Stomach (tissue), 9 donors: ENCODE data around the gene FZR1. TPM values are rescaled to one million over a fixed set of nuclear protein-coding genes. Genes with fewer than 3 reads are reported as not detected.

Experiments used
- DNase-seq, 2 donors: peaks; one replicate each; pipeline versions ENCODE4 v3.0.0 to v3.0.0-alpha.2; 2013 to 2019
- H3K27ac ChIP-seq, 5 donors: fragments of 200-600 bp in 4 of 5; sonication (generic) in 4 of 5; one replicate each; pipeline ENCODE4 v1.5.1; 2013 to 2019; ENCODE audit warnings: mild to moderate bottlenecking in 1 of 5, moderate library complexity in 1 of 5
- H3K27me3 ChIP-seq, 3 donors: fragments of 200-600 bp; sonication (generic); one replicate each; pipeline ENCODE4 v1.5.1; 2017 to 2019; ENCODE audit warnings: mixed run types in 1 of 3
- H3K36me3 ChIP-seq, 4 donors: fragments of 200-600 bp; sonication (generic); 1 replicate in 3 of 4; 2 replicates in 1 of 4; pipeline ENCODE4 v1.5.1; 2016 to 2019
- H3K4me1 ChIP-seq, 4 donors: fragments of 200-600 bp; sonication (generic); one replicate each; pipeline ENCODE4 v1.5.1; 2016 to 2019
- H3K4me3 ChIP-seq, 4 donors: fragments of 200-600 bp; sonication (generic) in 3 of 4; one replicate each; pipeline ENCODE4 v1.5.1; 2016 to 2019; ENCODE audit warnings: mild to moderate bottlenecking in 1 of 4
- H3K9me3 ChIP-seq, 4 donors: fragments of 200-600 bp; sonication (generic); one replicate each; pipeline ENCODE4 v1.5.1; 2016 to 2019
- EP300 ChIP-seq: sonication (generic); formaldehyde crosslinking; IDR thresholded peaks from one replicate; pipeline ENCODE4 v1.6.1; 2017; ENCODE audit warnings: antibody characterized with exemption
- POLR2A ChIP-seq, 4 donors: fragments of 450-650 bp; IDR thresholded peaks; one replicate each; pipeline ENCODE4 v1.6.1; 2016; ENCODE audit warnings: antibody characterized with exemption in 4 of 4, control low read depth in 2 of 4, mild to moderate bottlenecking in 1 of 4, moderate library complexity in 1 of 4
- POLR2AphosphoS5 ChIP-seq, 3 donors: sonication (generic); formaldehyde crosslinking; IDR thresholded peaks; one replicate each; pipeline ENCODE4 v1.6.1; 2016; ENCODE audit warnings: antibody characterized with exemption in 3 of 3
- WGBS, 5 donors: extraction: QIAGEN DNeasy Blood & Tissue Kit in 3 of 5; methylation state at CpG; one replicate each; pipeline versions ENCODE4 v1.1.5 to v1.1.7; 2013 to 2018; 5-methylcytosine and 5-hydroxymethylcytosine counted together
- intact Hi-C: fragments of 100-400 bp; cut with DNase I; formaldehyde crosslinking; loops from one replicate; pipeline ENCODE4 v1.15.1; 2023; ENCODE audit warnings: low total_unique reads
- polyA plus RNA-seq, 3 donors: library from polyadenylated mRNA; stranded (reverse); fragments of 200-250 nt; gene quantifications; one replicate each; pipeline ENCODE4 v1.2.3, GENCODE V29; 2013
- total RNA-seq, 5 donors: library from RNA; depleted of rRNA; stranded (reverse); fragments of >200 nt; gene quantifications; one replicate each; pipeline versions ENCODE4 v1.1.0 to v1.2.3, GENCODE V29; 2014 to 2016
- TF ChIP-seq, protein P1 (sequence below), 7 experiments: fragments of 450-650 bp in 4 of 7; fragments of 200-600 bp in 3 of 7; sonication (generic) in 3 of 7; IDR thresholded peaks; one replicate each; pipeline ENCODE4 v1.5.1; 2016 to 2019; ENCODE audit warnings: antibody characterized with exemption in 7 of 7, control low read depth in 2 of 7, mild to moderate bottlenecking in 1 of 7
- donor health status: healthy with polysubstance abuse.
- donor health status: Bipolar disorder and iron deficiency.
- donor health status: healthy.

Gene FZR1
- total and polyA plus RNA-seq, 8 donors = 9.4 to 113 (median 21.3) TPM

DNA sequence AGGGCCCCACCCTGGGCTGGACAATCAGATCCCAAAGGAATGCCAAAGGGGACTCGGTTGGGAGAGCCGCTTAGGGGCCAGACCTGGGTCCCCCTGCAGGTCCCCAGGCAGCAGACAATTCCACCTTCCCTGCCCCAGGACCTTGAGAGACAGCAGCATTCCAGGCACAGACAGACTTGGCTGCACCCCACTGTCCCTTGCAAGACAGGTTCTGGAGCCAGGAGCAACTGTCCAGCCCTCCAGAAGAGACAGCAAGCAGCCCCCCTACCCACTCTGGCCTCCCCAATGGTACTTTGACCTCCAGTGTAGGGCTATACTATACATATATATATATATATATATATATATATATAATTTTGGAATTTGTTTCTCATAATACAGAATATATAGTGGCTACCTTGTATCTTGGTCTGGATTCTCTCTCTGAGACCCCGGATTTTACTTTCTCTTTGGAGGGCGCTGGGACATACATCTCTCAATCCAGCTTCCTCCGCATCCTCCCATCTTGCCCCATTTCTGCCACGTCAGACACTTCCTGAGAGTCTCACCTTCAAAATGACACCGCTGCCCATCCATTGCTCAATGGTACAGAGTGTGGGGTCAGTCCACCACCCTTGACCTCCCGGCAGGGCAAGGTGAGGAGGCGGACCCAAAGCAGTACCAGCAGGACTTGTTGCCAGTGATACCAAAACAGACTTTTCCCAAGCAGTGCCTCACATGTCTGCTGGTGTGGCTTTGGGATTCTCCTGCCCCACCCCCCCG is 38.5 kb upstream of the FZR1 start:
- WGBS, 5 donors = 86 to 95% (median 93%) methylated on average over 10 of the region's 10 CpGs
- no peak for DNase-seq
- no peak overlapping the region for H3K4me3 ChIP-seq
- peaks cover 12 to 81% (median 43%) of the 10 kb centered on the region in 4 donors for H3K4me1 ChIP-seq
- H3K9me3 ChIP-seq = no peaks in the 10 kb centered on the region
- TF ChIP-seq EP300 (no peak), POLR2AphosphoS5 (IDR thresholded peaks at IDR 0.05) (no peak), POLR2A (IDR thresholded peaks at IDR 0.05) (no peak)
- TF ChIP-seq, protein P1, sequence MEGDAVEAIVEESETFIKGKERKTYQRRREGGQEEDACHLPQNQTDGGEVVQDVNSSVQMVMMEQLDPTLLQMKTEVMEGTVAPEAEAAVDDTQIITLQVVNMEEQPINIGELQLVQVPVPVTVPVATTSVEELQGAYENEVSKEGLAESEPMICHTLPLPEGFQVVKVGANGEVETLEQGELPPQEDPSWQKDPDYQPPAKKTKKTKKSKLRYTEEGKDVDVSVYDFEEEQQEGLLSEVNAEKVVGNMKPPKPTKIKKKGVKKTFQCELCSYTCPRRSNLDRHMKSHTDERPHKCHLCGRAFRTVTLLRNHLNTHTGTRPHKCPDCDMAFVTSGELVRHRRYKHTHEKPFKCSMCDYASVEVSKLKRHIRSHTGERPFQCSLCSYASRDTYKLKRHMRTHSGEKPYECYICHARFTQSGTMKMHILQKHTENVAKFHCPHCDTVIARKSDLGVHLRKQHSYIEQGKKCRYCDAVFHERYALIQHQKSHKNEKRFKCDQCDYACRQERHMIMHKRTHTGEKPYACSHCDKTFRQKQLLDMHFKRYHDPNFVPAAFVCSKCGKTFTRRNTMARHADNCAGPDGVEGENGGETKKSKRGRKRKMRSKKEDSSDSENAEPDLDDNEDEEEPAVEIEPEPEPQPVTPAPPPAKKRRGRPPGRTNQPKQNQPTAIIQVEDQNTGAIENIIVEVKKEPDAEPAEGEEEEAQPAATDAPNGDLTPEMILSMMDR (IDR thresholded peaks at IDR 0.05) = no peak
- intact Hi-C loops = no loop called here
- H3K27ac ChIP-seq = peak overlapping the region in 3 of 5 donors; percentile 39 to 70 (median 67)
- no peaks in the 10 kb centered on the region for H3K27me3 ChIP-seq
- H3K36me3 ChIP-seq = peaks cover 16 to 32% (median 26%) of the 10 kb centered on the region in 4 donors

DNA sequence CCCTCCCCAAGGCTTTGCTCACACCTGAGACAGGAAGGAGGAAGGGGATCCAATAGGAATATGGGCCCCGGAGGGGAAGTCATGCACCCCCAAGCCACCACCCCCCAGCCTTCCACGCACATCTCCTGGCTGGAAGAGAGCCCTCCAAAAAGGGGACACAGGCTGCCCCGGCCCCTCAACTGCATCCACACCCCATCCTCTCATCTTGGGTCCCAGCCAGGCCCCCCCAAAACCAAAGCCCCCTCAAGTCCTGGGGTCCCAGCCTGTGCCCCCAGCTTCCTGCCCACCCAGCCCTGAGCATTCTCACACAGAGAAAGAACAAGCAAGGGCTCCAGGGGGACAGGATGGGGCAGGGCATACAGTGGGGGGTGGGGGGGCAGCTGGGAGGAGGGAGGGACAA is 37.9 kb upstream of the FZR1 start:
- no peak for DNase-seq
- intact Hi-C loops = no loop called here
- Histone ChIP-seq H3K4me1 (peaks cover 15 to 86% (median 46%) of the 10 kb centered on the region in 4 donors), H3K27me3 (no peaks in the 10 kb centered on the region), H3K36me3 (peaks cover 11 to 26% (median 20%) of the 10 kb centered on the region in 4 donors), H3K27ac (peak overlapping the region in 2 of 5 donors; percentile 67 to 70), H3K4me3 (no peak overlapping the region), H3K9me3 (no peaks in the 10 kb centered on the region)
- TF ChIP-seq, protein P1 (IDR thresholded peaks at IDR 0.05) = no peak
- no peak for TF ChIP-seq POLR2AphosphoS5 (IDR thresholded peaks at IDR 0.05)
- no peak for TF ChIP-seq EP300
- no peak for TF ChIP-seq POLR2A (IDR thresholded peaks at IDR 0.05)
- 81 to 95% (median 91%) methylated on average over 3 of the region's 3 CpGs for WGBS, 5 donors

DNA sequence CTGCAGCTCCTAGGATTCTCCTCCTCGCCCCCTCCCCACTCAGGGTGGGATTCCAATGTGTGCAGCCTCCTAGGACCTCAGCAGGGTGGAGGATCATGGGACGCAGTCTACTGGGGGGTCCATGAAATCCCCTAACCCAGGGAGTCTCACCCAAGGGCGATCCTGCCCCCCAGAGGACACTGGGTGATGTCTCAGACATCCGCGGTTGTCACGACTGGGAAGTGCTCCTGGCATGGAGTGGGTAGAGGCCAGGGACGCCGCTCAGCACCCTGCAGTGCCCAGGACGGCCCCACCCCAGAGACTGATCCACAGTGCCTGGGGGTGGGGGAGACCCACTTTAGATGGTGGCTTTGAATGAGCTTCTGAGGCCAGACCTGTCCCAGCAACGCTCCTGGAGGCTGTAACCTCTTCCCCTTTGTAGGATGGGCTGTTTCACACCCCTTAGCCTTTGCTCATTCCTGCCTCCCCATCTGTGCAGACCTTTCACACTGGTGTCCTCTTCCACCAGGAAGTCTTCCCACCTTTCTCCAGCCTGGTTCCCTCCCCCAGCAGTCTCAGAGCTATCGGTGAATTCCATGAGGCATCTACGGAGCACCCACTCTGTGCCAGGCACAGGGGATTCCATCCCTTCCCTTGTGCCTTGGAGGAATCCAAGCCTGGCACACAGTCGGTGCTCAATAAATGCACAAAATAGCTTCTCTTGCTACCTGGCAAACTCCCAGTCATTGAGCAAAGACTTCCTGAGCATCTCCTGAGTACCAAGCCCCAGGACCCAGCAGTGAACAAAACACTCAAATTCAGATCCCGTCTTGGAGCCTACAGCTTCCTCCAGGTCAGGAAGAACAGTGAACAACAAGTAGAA is 36.2 kb upstream of the FZR1 start:
- intact Hi-C loops = loop anchor here (5.0 kb wide), 1 partner anchor 148 kb away; no protein-coding TSS in a partner anchor
- peaks cover 15 to 80% (median 52%) of the 10 kb centered on the region in 4 donors for H3K4me1 ChIP-seq
- peak overlapping the region in 2 of 5 donors; percentile 34 to 70 for H3K27ac ChIP-seq
- H3K27me3 ChIP-seq = no peaks in the 10 kb centered on the region
- TF ChIP-seq, protein P1 (IDR thresholded peaks at IDR 0.05) = no peak
- no peak for TF ChIP-seq EP300
- TF ChIP-seq POLR2A (IDR thresholded peaks at IDR 0.05) = no peak
- no peak for TF ChIP-seq POLR2AphosphoS5 (IDR thresholded peaks at IDR 0.05)
- WGBS, 5 donors = 42 to 70% (median 50%) methylated on average over 8 to 14 of the region's 14 CpGs
- DNase-seq = no peak
- peaks cover 0 to 10% (median 4%) of the 10 kb centered on the region in 4 donors for H3K36me3 ChIP-seq
- H3K9me3 ChIP-seq = no peaks in the 10 kb centered on the region
- H3K4me3 ChIP-seq = no peak overlapping the region

DNA sequence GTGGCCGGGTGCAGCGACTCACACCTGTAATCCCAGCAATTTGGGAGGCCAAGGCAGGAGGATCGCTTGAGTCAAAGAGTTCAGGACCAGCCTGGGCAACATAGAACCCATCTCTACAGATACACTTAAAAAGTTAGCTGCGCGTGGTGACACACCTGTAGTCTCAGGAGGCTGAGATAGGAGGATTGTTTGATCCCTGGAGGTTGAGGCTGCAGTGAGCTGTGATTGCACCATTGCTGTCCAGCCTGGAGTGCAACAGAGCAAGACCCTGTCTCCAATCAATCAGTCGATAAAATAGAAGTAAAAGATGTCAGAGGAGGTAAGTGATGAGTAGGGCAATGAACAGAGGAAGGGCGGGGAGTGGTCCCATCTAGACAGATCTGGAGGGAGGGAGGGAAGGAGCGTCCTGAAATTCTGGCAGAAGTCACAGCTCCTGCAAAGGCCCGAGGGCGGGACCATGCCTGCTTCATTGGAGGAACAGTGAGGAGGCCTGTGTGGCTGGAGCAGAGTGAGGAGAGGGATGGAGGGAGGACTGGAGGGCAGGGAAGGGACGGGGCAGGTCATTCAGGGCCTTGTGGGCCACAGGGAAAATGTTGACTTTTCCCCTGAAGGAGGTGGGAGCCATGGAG is 35.5 kb upstream of the FZR1 start:
- WGBS, 5 donors = 51 to 60% (median 55%) methylated on average over 11 of the region's 11 CpGs
- TF ChIP-seq EP300 = no peak
- TF ChIP-seq POLR2A (IDR thresholded peaks at IDR 0.05) = no peak
- TF ChIP-seq, protein P1 (IDR thresholded peaks at IDR 0.05) = no peak
- no peak for TF ChIP-seq POLR2AphosphoS5 (IDR thresholded peaks at IDR 0.05)
- Histone ChIP-seq H3K4me1 (peaks cover 15 to 77% (median 50%) of the 10 kb centered on the region in 4 donors), H3K36me3 (peaks cover 0 to 6% (median 3%) of the 10 kb centered on the region in 4 donors), H3K27ac (peak overlapping the region in 3 of 5 donors; percentile 18 to 70 (median 34)), H3K9me3 (no peaks in the 10 kb centered on the region), H3K4me3 (no peak overlapping the region), H3K27me3 (no peaks in the 10 kb centered on the region)
- DNase-seq = no peak
- intact Hi-C loops = loop anchor here (5.0 kb wide), 1 partner anchor 148 kb away; no protein-coding TSS in a partner anchor
